Loucy (cell line): ENCODE results near the gene RGS3.

Experiments used
- H2AFZ ChIP-seq: fragments of 200-600 bp; sonication (generic); 2 replicates; pipeline ENCODE4 v1.6.0; 2016; ENCODE audit warnings: antibody characterized with exemption, mild to moderate bottlenecking, low read length, moderate library complexity
- H3F3A ChIP-seq: fragments of 200-600 bp; 2 replicates; pipeline ENCODE4 v1.6.0; 2016; ENCODE audit warnings: antibody characterized with exemption, low read depth, mild to moderate bottlenecking
- H3K27me3 ChIP-seq: fragments of 200-600 bp; sonication (generic); 2 replicates; pipeline ENCODE4 v1.6.1; 2014; ENCODE audit warnings: low read length, mild to moderate bottlenecking; ENCODE audit not compliant: insufficient read depth, poor library complexity, severe bottlenecking
- H3K36me3 ChIP-seq: fragments of 200-600 bp; sonication (generic); 2 replicates; pipeline ENCODE4 v1.6.1; 2016; ENCODE audit warnings: low read length; ENCODE audit not compliant: insufficient read depth
- H3K4me1 ChIP-seq: fragments of 200-600 bp; sonication (generic); 2 replicates; pipeline ENCODE4 v1.5.1; 2014; ENCODE audit warnings: low read length, mild to moderate bottlenecking; ENCODE audit not compliant: insufficient read depth, poor library complexity, severe bottlenecking
- H3K4me2 ChIP-seq: fragments of 200-600 bp; sonication (generic); 2 replicates; pipeline ENCODE4 v1.6.0; 2014; ENCODE audit warnings: antibody characterized with exemption, low read length, low read depth, mild to moderate bottlenecking; ENCODE audit not compliant: poor library complexity, severe bottlenecking
- H3K4me3 ChIP-seq: fragments of 200-600 bp; sonication (generic); 2 replicates; pipeline ENCODE4 v1.5.1; 2014; ENCODE audit warnings: low read length, mild to moderate bottlenecking, mixed read lengths; ENCODE audit not compliant: poor library complexity, severe bottlenecking
- H3K79me2 ChIP-seq: fragments of 200-600 bp; sonication (generic); 2 replicates; pipeline ENCODE4 v1.6.1; 2014; ENCODE audit warnings: low read length; ENCODE audit not compliant: insufficient read depth
- H3K9ac ChIP-seq: fragments of 200-600 bp; sonication (generic); 2 replicates; pipeline ENCODE4 v1.6.0; 2014; ENCODE audit warnings: mild to moderate bottlenecking, low read depth, low read length, moderate library complexity; ENCODE audit not compliant: poor library complexity, severe bottlenecking
- H3K9me2 ChIP-seq: fragments of 200-600 bp; sonication (generic); replicated peaks from 2 replicates; pipeline ENCODE4 v1.6.1; 2016; ENCODE audit warnings: low read depth, low read length, mixed read lengths
- H3K9me3 ChIP-seq: fragments of 200-600 bp; sonication (generic); 2 replicates; pipeline ENCODE4 v1.6.1; 2014; ENCODE audit warnings: mild to moderate bottlenecking, antibody characterized with exemption, low read length, low read depth; ENCODE audit not compliant: insufficient read depth
- H4K20me1 ChIP-seq: fragments of 200-600 bp; sonication (generic); 2 replicates; pipeline ENCODE4 v1.6.0; 2014; ENCODE audit warnings: antibody characterized with exemption, low read length, mild to moderate bottlenecking; ENCODE audit not compliant: insufficient read depth, poor library complexity, severe bottlenecking
- CTCF ChIP-seq: fragments of 200-600 bp; sonication (generic); conservative IDR thresholded peaks from 2 replicates; pipeline ENCODE4 v1.5.1; 2014; ENCODE audit warnings: mild to moderate bottlenecking, antibody characterized with exemption, low read length
- EZH2phosphoT487 ChIP-seq: fragments of 200-600 bp; IDR thresholded peaks from 2 replicates; pipeline ENCODE4 v1.6.1; 2018; ENCODE audit warnings: antibody characterized with exemption, mild to moderate bottlenecking, moderate library complexity, borderline replicate concordance

The RGS3 gene

GRCh38 chr9:113587471-113588031 lies 124.0 kb downstream of the RGS3 start:
- no peaks in the 10 kb centered on the region for H3K9me2 ChIP-seq
- H3K4me1 ChIP-seq, result peaks cover 40% of the 10 kb centered on the region
- H3K36me3 ChIP-seq, result peaks cover 13% of the 10 kb centered on the region; the same call in 1 of the 2 replicates
- TF ChIP-seq EZH2phosphoT487, result no peak
- TF ChIP-seq CTCF, result peak; percentile 54
- H3K9ac ChIP-seq, result peak overlapping the region; percentile 54
- no peaks in the 10 kb centered on the region for H3F3A ChIP-seq
- H2AFZ ChIP-seq, result no peak overlapping the region
- peak overlapping the region; percentile 78 for H3K4me2 ChIP-seq
- H3K9me3 ChIP-seq, result no peaks in the 10 kb centered on the region
- H3K79me2 ChIP-seq, result peaks cover 41% of the 10 kb centered on the region; the same call in 1 of the 2 replicates
- no peaks in the 10 kb centered on the region for H3K27me3 ChIP-seq
- H4K20me1 ChIP-seq, result no peaks in the 10 kb centered on the region
- H3K4me3 ChIP-seq, result peak overlapping the region; percentile 67

GRCh38 chr9:113588242-113588810 lies 124.8 kb downstream of the RGS3 start:
- H3K79me2 ChIP-seq, result peaks cover 41% of the 10 kb centered on the region; the same call in 1 of the 2 replicates
- H3K27me3 ChIP-seq, result no peaks in the 10 kb centered on the region
- no peak for TF ChIP-seq EZH2phosphoT487
- no peak for TF ChIP-seq CTCF
- H3F3A ChIP-seq, result no peaks in the 10 kb centered on the region
- H4K20me1 ChIP-seq, result no peaks in the 10 kb centered on the region
- H3K9ac ChIP-seq, result peak overlapping the region; percentile 54
- H3K4me3 ChIP-seq, result peak overlapping the region; percentile 67
- H3K9me2 ChIP-seq, result no peaks in the 10 kb centered on the region
- H2AFZ ChIP-seq, result no peak overlapping the region
- peak overlapping the region; percentile 78 for H3K4me2 ChIP-seq
- peaks cover 13% of the 10 kb centered on the region; the same call in 1 of the 2 replicates for H3K36me3 ChIP-seq
- H3K4me1 ChIP-seq, result peaks cover 39% of the 10 kb centered on the region
- no peaks in the 10 kb centered on the region for H3K9me3 ChIP-seq

- no peak overlapping the region for H2AFZ ChIP-seq
- H3K9ac ChIP-seq, result peak overlapping the region; percentile 54
- TF ChIP-seq CTCF (no peak), EZH2phosphoT487 (no peak)
- H3K79me2 ChIP-seq, result peaks cover 41% of the 10 kb centered on the region; the same call in 1 of the 2 replicates
- H3K36me3 ChIP-seq, result peaks cover 10% of the 10 kb centered on the region; the same call in 1 of the 2 replicates
- H3F3A ChIP-seq, result no peaks in the 10 kb centered on the region
- peak overlapping the region; percentile 67 for H3K4me3 ChIP-seq
- H3K9me3 ChIP-seq, result no peaks in the 10 kb centered on the region
- H3K9me2 ChIP-seq, result no peaks in the 10 kb centered on the region
- H3K27me3 ChIP-seq, result no peaks in the 10 kb centered on the region
- H3K4me1 ChIP-seq, result peaks cover 39% of the 10 kb centered on the region
- no peaks in the 10 kb centered on the region for H4K20me1 ChIP-seq
- H3K4me2 ChIP-seq, result peak overlapping the region; percentile 78
Observed at GRCh38 chr9:113588936-113589335, 125.4 kb downstream of the RGS3 start.
